K562 (cell line): ENCODE data around the gene ZNF521. TPM values are rescaled to one million over a fixed set of nuclear protein-coding genes. Genes with fewer than 3 reads are reported as not detected.

ENCODE experiments used
- ATAC-seq: fragments of 200-7000 bp; cut with Tn5 transposase; 3 replicates; pipeline ENCODE4 v1.9.1; 2020; ENCODE audit warnings: moderate library complexity
- BruUV-seq: library from RNA; stranded (reverse); fragments of 400-500 nt; replicated peaks from 2 replicates; lab custom pipeline; 2021; lab: Mats Ljungman, UMichigan
- CTCF ChIA-PET: fragments of 300-600 bp; formaldehyde crosslinking; extraction: SDS; loops from one replicate; lab custom pipeline; 2021; ENCODE audit warnings: low intra/inter-chr PET ratio; lab: Yijun Ruan, JAX
- POLR2A ChIA-PET: fragments of 300-600, 350-650 bp; sonication (Branson Sonifier 250); formaldehyde crosslinking; extraction: SDS; loops from one replicate; lab custom pipeline; 2021; ENCODE audit warnings: antibody characterized with exemption, inconsistent platforms; lab: Yijun Ruan, JAX
- DNase-seq, 4 experiments: peaks; one replicate each; pipeline versions ENCODE4 v3.0.0 to v3.0.0-alpha.2; 2011 to 2018; ENCODE audit warnings: low spot score in 3 of 4, mixed read lengths in 3 of 4; ENCODE audit errors: extremely low read depth in 1 of 4
- FAIRE-seq: peaks from 2 replicates; lab custom pipeline; 2011; peaks lifted over from hg19 to GRCh38; lab: Jason Lieb, UNC
- H2AFZ ChIP-seq: 2 replicates; pipeline ENCODE4 v1.6.0; 2011; ENCODE audit warnings: low read depth, low read length, control low read depth, inconsistent platforms
- H3K27ac ChIP-seq: fragments of 200-600 bp; 3 replicates; pipeline ENCODE4 v1.8.0; 2011; ENCODE audit warnings: low read depth, mild to moderate bottlenecking, control low read depth, inconsistent platforms, low read length, moderate library complexity, mixed read lengths; ENCODE audit errors: extremely low read depth
- H3K27me3 ChIP-seq, 2 experiments: fragments of 300-600 bp in 1 of 2; 2 replicates in 1 of 2; 3 replicates in 1 of 2; pipeline versions ENCODE4 v1.6.0 to v1.8.0; 2011; ENCODE audit warnings: inconsistent platforms in 2 of 2, low read length in 2 of 2, mild to moderate bottlenecking in 1 of 2, mixed read lengths in 1 of 2, moderate library complexity in 1 of 2; ENCODE audit not compliant: control insufficient read depth in 2 of 2, insufficient read depth in 2 of 2
- H3K36me3 ChIP-seq: fragments of 300-600 bp; 3 replicates; pipeline ENCODE4 v1.8.0; 2011; ENCODE audit warnings: mild to moderate bottlenecking, low read length, inconsistent platforms; ENCODE audit not compliant: control insufficient read depth, insufficient read depth
- H3K4me1 ChIP-seq, 2 experiments: fragments of 200-600 bp in 1 of 2; replicated peaks in 1 of 2; 2 replicates in 1 of 2; 3 replicates in 1 of 2; pipeline versions ENCODE4 v1.5.1 to v1.8.0; 2011; ENCODE audit warnings: inconsistent platforms in 2 of 2, low read length in 2 of 2, mild to moderate bottlenecking in 1 of 2, mixed read lengths in 1 of 2, moderate library complexity in 1 of 2; ENCODE audit not compliant: control insufficient read depth in 2 of 2, insufficient read depth in 2 of 2
- H3K4me2 ChIP-seq: 2 replicates; pipeline ENCODE4 v1.6.1; 2011; ENCODE audit warnings: low read length, control low read depth, inconsistent platforms, mixed read lengths; ENCODE audit not compliant: insufficient read depth
- H3K4me3 ChIP-seq: fragments of 200-600 bp; sonication (generic), shearing (Covaris generic); 2 replicates; pipeline ENCODE4 v1.5.1; 2016; ENCODE audit warnings: control low read depth, inconsistent platforms
- H3K79me2 ChIP-seq: fragments of 200-600 bp; 3 replicates; pipeline ENCODE4 v1.8.0; 2011; ENCODE audit warnings: low read length, inconsistent platforms; ENCODE audit not compliant: control insufficient read depth, insufficient read depth
- H3K9ac ChIP-seq, 2 experiments: 2 replicates each; pipeline versions ENCODE4 v1.6.0 to v1.6.1; 2011; ENCODE audit warnings: low read depth in 2 of 2, low read length in 2 of 2, control low read depth in 1 of 2, inconsistent platforms in 1 of 2, mild to moderate bottlenecking in 1 of 2, mixed read lengths in 1 of 2; ENCODE audit not compliant: insufficient read depth in 1 of 2
- H3K9me1 ChIP-seq: one replicate; pipeline ENCODE4 v1.6.0; 2011; ENCODE audit warnings: inconsistent platforms, mild to moderate bottlenecking, low read length, moderate library complexity; ENCODE audit not compliant: control insufficient read depth, insufficient read depth
- H3K9me3 ChIP-seq: replicated peaks from 2 replicates; pipeline ENCODE4 v1.5.1; 2011; ENCODE audit warnings: low read depth, low read length, inconsistent platforms; ENCODE audit not compliant: control insufficient read depth, insufficient read depth
- H4K20me1 ChIP-seq: replicated peaks from 2 replicates; pipeline ENCODE4 v1.6.1; 2011; ENCODE audit warnings: low read length, inconsistent platforms, mixed read lengths; ENCODE audit not compliant: control insufficient read depth, insufficient read depth
- CBFA2T3 ChIP-seq: fragments of 450-650 bp; IDR thresholded peaks from 2 replicates; pipeline ENCODE4 v1.6.1; 2017
- ESRRB ChIP-seq: fragments of 250-450 bp; sonication (Bioruptor Pico); IDR thresholded peaks from 2 replicates; pipeline ENCODE4 v1.5.0; 2020; ENCODE audit warnings: mild to moderate bottlenecking, moderate library complexity, borderline replicate concordance
- NEUROD1 ChIP-seq: fragments of 150-350 bp; IDR thresholded peaks from 2 replicates; pipeline ENCODE4 v1.6.1; 2014; ENCODE audit warnings: borderline replicate concordance, low read length, low read depth; ENCODE audit not compliant: partially characterized antibody
- NKRF ChIP-seq: fragments of 450-650 bp; IDR thresholded peaks from 2 replicates; pipeline ENCODE4 v1.6.1; 2016; ENCODE audit warnings: borderline replicate concordance
- PHF20 ChIP-seq: fragments of 450-650 bp; IDR thresholded peaks from 2 replicates; pipeline ENCODE4 v1.6.1; 2018; ENCODE audit not compliant: partially characterized antibody
- RERE ChIP-seq: sonication (generic); formaldehyde crosslinking; IDR thresholded peaks from 2 replicates; pipeline ENCODE4 v1.8.0; 2023; ENCODE audit warnings: missing genetic modification reagents, mild to moderate bottlenecking, borderline replicate concordance
- SMAD1 ChIP-seq: fragments of 150-350 bp; IDR thresholded peaks from 2 replicates; pipeline ENCODE4 v1.6.1; 2014; ENCODE audit warnings: low read length, low read depth; ENCODE audit not compliant: partially characterized antibody
- SMAD4 ChIP-seq: fragments of 250-450 bp; sonication (Bioruptor Pico); conservative IDR thresholded peaks from 2 replicates; pipeline ENCODE4 v1.8.0; 2021; ENCODE audit warnings: inconsistent platforms, mild to moderate bottlenecking, moderate library complexity
- ZFP36 ChIP-seq: fragments of 150-350 bp; IDR thresholded peaks from 2 replicates; pipeline ENCODE4 v1.6.1; 2018; ENCODE audit warnings: low read length, low read depth; ENCODE audit not compliant: partially characterized antibody
- ZNF197 ChIP-seq: fragments of 200-800 bp; sonication (Bioruptor generic); IDR thresholded peaks from 2 replicates; pipeline ENCODE4 v1.6.1; 2016; ENCODE audit warnings: low read depth, missing genetic modification characterization, missing compliant biosample characterization
- ZNF57 ChIP-seq: fragments of 450-650 bp; formaldehyde crosslinking; IDR thresholded peaks from 2 replicates; pipeline ENCODE4 v1.4.0; 2020; ENCODE audit warnings: mild to moderate bottlenecking, moderate library complexity
- WGBS: fragments of 100-300 bp; shearing (Covaris generic); methylation state at CpG from one replicate; pipeline ENCODE4 v1.1.6; 2016; ENCODE audit warnings: low coverage, mixed read lengths; ENCODE audit not compliant: insufficient coverage; ENCODE audit errors: missing lambda C conversion rate; 5-methylcytosine and 5-hydroxymethylcytosine counted together
- in situ Hi-C: fragments of 300-500 bp; cut with MboI; formaldehyde crosslinking; loops from 4 replicates; pipeline ENCODE4 v1.15.0; 2018; ENCODE audit warnings: inconsistent platforms, mixed read lengths
- intact Hi-C: fragments of 100-400 bp; cut with micrococcal nuclease; formaldehyde crosslinking; loops from 2 replicates; pipeline ENCODE4 v1.14.2; 2022
- polyA plus RNA-seq, 8 experiments: library from polyadenylated mRNA; depleted of rRNA in 4 of 8; stranded (reverse) in 5 of 8; unstranded in 3 of 8; fragments of >200 nt; fragmentation: Nextera tagmentation in 2 of 8; fragmentation: Illumina TruSeq in 1 of 8; extraction: Ambion mirVana in 2 of 8; extraction: Trizol in 1 of 8; gene quantifications; 2 replicates each; pipeline versions ENCODE4 v1.2.1 to v1.2.3, GENCODE V29; 2011 to 2014; ENCODE audit warnings: inconsistent platforms in 1 of 8, missing spikeins in 1 of 8
- total RNA-seq, 7 experiments: library from RNA; depleted of rRNA in 6 of 7; stranded (reverse); fragments of >200 nt in 6 of 7; fragmentation: Illumina TruSeq in 2 of 7; extraction: Trizol in 2 of 7; gene quantifications; 2 replicates each; pipeline versions ENCODE4 v1.2.1 to v1.2.3, GENCODE V29; 2011 to 2021; ENCODE audit warnings: low replicate concordance in 1 of 7

Gene ZNF521
- total and polyA plus RNA-seq, 9 of the 15 experiments (the other 6 are each of a cell fraction or from before 2014, with no cell fraction given) = 1.2 to 5.8 (median 1.6) TPM

- TF ChIP-seq ESRRB (no peak), SMAD4 (CRISPR knock-in tag) (no peak), ZNF57 (CRISPR knock-in tag) (no peak), SMAD1 (no peak), ZNF197 (no peak), CBFA2T3 (peak; percentile 29; the same call in 1 of the 2 replicates), NEUROD1 (no peak), NKRF (no peak)
These were observed 309.3 kb downstream of the ZNF521 start (continued) for GRCh38 chr18:25042641-25043051.

DNA sequence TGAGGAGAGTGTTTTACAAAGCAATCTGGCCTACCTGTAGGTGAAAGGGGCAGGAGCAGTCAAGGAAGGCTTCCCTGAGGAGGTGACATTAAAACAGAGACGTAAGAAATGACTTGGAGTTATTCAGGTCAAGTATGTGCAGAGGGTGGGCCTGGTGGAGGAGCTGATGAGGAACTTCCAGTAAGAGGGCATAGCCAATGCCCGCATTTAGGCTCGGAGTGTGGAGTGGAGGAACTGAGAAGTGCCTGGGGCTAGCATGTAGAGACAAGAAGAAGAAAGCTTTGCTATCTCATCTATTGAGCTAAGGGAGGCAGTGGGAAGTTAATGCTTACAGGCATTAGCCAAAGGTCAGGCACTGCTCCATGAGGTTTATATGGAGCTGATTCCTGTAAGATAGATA, 312.2 kb downstream of the ZNF521 start:
- ChIA-PET POLR2A (no interaction called here), CTCF (no interaction called here)
- no peaks in the 10 kb centered on the region for H3K9me1 ChIP-seq
- no peak overlapping the region for H3K9ac ChIP-seq
- H4K20me1 ChIP-seq = no peaks in the 10 kb centered on the region
- H3K4me3 ChIP-seq = no peak overlapping the region
- no peaks in the 10 kb centered on the region for H3K79me2 ChIP-seq
- no peak overlapping the region for H3K4me2 ChIP-seq
- no peak for TF ChIP-seq RERE (CRISPR knock-in tag)
- TF ChIP-seq PHF20 = no peak
- peak; percentile 87 for TF ChIP-seq ZFP36
- 0% methylated on average over 3 of the region's 3 CpGs for WGBS
- no peak for DNase-seq
- H3K4me1 ChIP-seq = no peaks in the 10 kb centered on the region
- no peak overlapping the region for H2AFZ ChIP-seq
- no peak for ATAC-seq
- no peaks in the 10 kb centered on the region for H3K9me3 ChIP-seq
- BruUV-seq = no TSS peak
- in situ Hi-C loops (no loop called here), intact Hi-C loops (no loop called here)
- no peak overlapping the region for H3K27ac ChIP-seq
- H3K36me3 ChIP-seq = no peaks in the 10 kb centered on the region
- no peaks in the 10 kb centered on the region; a peak in 1 of 5 replicates for H3K27me3 ChIP-seq
- no peak for FAIRE-seq
